IMR-90 (cell line): ENCODE data around the gene PIGW.

Experiments used
- CEBPB ChIP-seq: IDR thresholded peaks from 2 replicates; pipeline ENCODE4 v1.6.1; 2012; ENCODE audit warnings: low read depth, low read length, improper control_type of control experiment
- CTCF ChIP-seq: conservative IDR thresholded peaks from 2 replicates; pipeline ENCODE4 v1.5.1; 2012; ENCODE audit warnings: mild to moderate bottlenecking, low read depth, low read length, improper control_type of control experiment
- ELK1 ChIP-seq: fragments of 150-350 bp; IDR thresholded peaks from 2 replicates; pipeline ENCODE4 v1.6.1; 2016; ENCODE audit warnings: low read depth, mild to moderate bottlenecking, low read length, moderate library complexity, borderline replicate concordance
- MAFK ChIP-seq: IDR thresholded peaks from 2 replicates; pipeline ENCODE4 v1.6.1; 2012; ENCODE audit warnings: low read depth, low read length, improper control_type of control experiment
- MAZ ChIP-seq: IDR thresholded peaks from 2 replicates; pipeline ENCODE4 v1.6.1; 2012; ENCODE audit warnings: low read depth, mild to moderate bottlenecking, low read length, improper control_type of control experiment, moderate library complexity, borderline replicate concordance
- POLR2A ChIP-seq: IDR thresholded peaks from 2 replicates; pipeline ENCODE4 v1.6.1; 2012; ENCODE audit warnings: mild to moderate bottlenecking, low read depth, low read length
- RCOR1 ChIP-seq: IDR thresholded peaks from 2 replicates; pipeline ENCODE4 v1.6.1; 2012; ENCODE audit warnings: mild to moderate bottlenecking, low read length, improper control_type of control experiment; ENCODE audit not compliant: insufficient replicate concordance
- RFX5 ChIP-seq: IDR thresholded peaks from 2 replicates; pipeline ENCODE4 v1.8.0; 2012; ENCODE audit warnings: low read depth, mild to moderate bottlenecking, low read length, moderate library complexity

GRCh38 chr17:36545077-36545464 lies 10.3 kb downstream of the PIGW start:
- TF ChIP-seq CTCF (no peak), RFX5 (no peak), POLR2A (peak; percentile 24; the same call in 1 of the 2 replicates), RCOR1 (no peak), MAFK (no peak), CEBPB (no peak), MAZ (no peak; the same call in 1 of the 2 replicates), ELK1 (no peak)
